Mucosa of gallbladder (tissue), 1 donor: ENCODE measurements around the gene ZBTB34. TPM values are rescaled to one million over a fixed set of nuclear protein-coding genes. Genes with fewer than 3 reads are reported as not detected.

ENCODE experiments used
- DNase-seq: peaks from one replicate; pipeline ENCODE4 v3.0.0-alpha.2; 2020; ENCODE audit warnings: low spot score
- total RNA-seq: library from RNA; stranded (reverse); gene quantifications from one replicate; pipeline ENCODE4 v1.2.1, GENCODE V29; 2021
- donor health status: DM: no; HTN: no; CAD: no.

The ZBTB34 gene
- total RNA-seq, 1 donor from 2014 or later, result 9.8 TPM

- no peak for DNase-seq
Measured at GRCh38 chr9:126926364-126926763, 65.9 kb downstream of the ZBTB34 start.

DNA sequence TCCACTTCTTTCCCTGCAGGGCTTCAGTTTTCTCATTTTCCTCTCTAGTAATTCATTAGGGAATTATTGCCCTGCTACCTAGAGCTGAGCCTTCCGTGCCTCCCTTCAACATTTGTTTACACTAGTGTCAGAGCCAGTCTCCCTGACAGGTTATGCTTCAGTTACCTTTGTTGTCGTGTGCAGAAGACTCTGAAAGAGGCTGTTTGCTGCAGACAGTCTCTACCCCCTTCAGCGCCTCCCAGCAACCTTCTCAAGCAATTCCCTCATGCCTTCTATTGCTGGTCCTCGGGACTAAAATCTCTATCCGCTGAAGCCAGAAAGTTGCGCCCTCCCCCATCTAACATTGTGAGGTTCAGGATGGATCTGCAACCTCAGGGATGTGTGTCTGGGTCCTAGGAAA lies 67.0 kb downstream of the ZBTB34 start:
- DNase-seq, result no peak

DNA sequence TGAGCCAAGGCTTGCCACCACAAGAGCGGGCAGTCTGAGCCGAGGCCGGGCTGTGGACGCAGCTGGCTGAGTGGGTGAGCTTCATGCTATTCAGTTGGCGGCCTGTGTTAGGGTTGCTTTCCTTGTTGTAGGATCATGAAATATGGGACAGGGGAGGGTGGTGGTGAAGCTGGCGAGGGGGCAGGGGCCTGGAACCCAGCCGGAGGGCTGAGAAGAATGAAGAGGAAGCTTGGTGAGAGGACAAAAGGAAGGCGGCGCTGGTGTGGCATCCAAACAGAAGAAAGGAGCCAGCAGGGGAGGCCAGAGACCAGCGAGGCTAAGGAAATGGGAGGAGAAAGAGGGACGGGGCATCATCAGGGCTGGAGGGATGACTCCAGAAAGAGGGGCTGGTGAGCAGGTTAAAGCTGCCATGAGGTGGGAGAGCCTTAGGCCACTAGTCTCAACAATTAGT lies 72.5 kb downstream of the ZBTB34 start:
- DNase-seq, result no peak

DNA sequence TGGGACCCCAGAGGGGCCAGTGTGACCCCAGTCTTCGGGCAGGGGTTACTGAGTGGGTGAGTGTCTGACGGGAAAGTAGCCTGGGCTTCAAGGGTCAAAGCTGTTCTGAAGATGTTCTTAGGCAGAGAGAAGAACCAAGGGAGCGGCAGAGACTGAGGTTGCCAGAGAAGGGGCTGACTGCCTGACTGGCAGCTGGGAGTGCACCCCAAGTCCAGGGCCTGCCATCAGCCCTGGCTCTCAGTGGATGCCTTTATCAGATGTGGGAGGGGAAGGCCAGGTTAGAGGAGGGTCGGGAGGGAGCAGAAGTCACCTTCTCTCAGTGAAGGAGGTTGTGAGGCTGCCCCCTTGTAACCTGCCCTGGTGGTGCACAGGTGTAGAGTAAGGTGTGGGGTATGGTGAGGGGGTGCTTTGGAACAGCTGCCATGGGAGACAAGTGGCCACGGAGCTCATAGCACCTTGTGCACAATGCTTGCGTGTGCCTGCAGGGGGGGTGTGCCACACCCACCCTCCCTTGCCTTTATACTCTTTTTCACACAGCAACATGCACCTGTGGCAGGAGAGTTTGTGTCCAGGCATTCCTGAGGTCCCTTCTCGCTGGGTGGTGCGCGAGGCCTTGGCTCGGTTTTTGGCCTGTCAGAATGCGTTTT lies 73.0 kb downstream of the ZBTB34 start:
- no peak for DNase-seq

GRCh38 chr9:126934441-126934840 lies 74.0 kb downstream of the ZBTB34 start:
- no peak for DNase-seq

Other genes starting within 250 kb of the ZBTB34 start
- 0.17 TPM for gene LMX1B, start 246.7 kb upstream of the ZBTB34 start, total RNA-seq
- gene ZBTB43, start 55.6 kb upstream of the ZBTB34 start, total RNA-seq, result 15.0 TPM
- gene RALGPS1, start 54.1 kb downstream of the ZBTB34 start, total RNA-seq, result 34.7 TPM